DMS 273 treated with DMSO at 0.1 percent for 48 hours (cell line): Measurements from ENCODE around the gene CST3.
"Not testable (repeated sequence)": the region's sequence is repeated elsewhere in the genome, so short reads cannot be mapped to it uniquely, and the experiment has no call there.

Source experiments
- DNase-seq: peaks from one replicate; lab custom pipeline; 2025; lab: John Stamatoyannopoulos, UW

Gene CST3

GRCh38 chr20:23643659-23644058 lies 5.9 kb upstream of the CST3 start:
- no peak for DNase-seq

DNA sequence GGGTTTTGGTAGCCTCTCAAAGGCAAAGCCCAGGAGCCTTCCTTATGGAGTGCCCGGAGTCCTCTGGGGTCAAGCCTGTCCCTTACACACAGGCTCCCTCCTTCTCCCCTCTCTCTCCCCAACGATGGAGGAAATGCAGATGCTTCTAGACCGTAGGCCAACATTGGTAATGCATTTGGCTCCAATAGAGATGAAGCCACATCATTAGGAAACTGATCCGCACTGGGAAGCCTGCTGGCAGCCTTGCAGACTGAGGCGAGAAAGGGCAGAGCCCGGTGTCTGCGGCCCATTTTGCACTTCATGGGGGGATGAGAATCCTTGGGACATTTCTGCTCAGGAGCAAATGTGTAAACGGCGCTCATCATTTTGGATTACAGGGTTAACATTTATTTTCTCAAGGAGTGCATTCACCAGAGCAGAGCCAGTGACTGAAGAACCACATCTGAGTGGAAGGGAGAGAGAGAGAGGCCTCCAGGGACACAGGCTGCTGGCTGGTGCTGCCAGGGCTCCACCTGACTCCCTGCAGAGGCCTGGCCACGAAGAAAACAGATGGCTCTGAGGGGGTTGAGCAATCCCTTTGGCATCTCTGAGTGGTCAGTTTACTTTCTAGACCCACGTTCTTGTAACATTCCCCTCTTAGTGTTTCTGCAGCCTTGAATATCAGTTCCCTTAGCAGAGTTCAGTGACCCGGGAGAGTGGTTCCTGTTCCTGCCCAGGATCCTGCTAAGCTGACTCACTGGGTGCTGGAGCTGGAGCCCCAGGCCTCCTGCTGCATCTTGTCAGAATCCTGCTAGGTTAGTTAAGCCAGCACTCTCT lies 4.4 kb upstream of the CST3 start:
- peak; percentile 59 for DNase-seq

DNA sequence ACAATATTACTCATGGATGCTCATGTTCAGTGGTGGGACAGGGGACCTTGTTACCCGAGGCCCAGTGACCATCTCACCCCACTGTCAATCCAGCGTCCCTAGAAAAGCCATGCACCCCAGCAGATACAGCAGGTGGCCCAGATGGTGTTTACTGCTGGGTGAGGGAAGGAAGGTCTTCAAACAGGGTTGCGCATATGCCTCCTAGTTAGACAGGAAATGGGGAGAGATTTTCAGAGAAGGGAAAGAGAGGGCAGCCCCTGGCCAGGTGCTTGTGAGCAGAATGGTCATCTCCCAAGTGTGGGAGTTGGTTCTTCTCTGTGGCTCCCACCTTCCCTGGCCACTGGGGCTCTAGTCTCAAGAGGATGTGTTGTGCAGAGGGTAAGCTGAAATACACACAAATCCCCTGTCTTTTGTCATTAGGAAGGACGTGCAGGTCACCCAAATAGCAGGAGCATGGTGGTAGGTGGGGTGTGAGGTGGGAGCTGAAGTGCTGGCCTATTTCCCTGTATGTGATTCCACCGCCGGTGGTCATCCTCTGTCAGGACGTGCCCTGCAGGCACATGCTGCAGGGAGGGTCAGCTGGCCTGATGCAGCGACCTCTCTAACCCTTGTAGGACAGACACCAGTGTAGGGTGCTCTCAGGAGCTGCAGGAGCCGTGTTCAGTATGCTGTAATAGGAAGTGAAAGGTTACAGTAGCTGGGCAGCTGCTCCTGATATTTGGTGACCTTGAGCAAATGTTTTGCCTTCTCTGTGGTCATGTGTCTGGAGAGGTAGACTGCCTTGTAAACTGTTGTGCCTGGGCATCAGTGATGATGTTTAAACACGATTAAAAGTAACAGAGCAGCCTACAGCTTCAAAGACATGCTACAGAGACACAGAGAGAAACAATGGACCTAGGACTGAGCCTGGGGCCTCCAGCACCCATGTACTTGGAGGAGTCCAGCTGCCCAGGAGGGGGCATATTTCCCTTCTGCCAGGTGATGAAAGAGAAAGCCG lies 3.2 kb upstream of the CST3 start:
- peak; percentile 24 for DNase-seq

DNA sequence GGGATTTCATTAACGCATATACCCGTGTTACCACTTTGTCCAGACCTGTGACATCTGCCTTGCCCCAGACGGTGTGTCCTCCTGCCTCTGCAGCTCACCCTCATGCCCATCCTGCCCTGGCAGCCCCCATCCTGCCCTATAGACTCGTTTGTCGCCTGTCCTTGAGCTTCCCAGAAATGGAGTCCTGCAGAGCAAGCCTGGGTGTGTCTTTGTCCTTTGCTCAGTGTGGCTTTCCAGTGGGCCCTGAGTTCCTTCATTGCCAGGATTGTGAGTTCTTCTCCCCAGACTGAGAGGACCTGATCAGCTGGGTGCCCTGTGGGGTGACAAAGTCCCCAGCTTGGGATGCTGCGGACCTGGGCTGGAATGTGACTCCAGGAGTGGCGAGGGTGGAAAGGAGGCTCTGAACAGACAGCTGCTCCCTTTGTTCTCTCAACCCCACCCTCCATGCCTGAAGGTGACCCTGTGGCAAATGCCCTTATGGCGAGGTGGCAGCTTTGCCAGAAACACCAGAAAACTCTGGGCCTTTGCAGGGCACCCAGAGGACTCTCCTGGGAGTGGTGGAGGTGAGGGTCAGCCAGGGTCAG lies 2.4 kb upstream of the CST3 start:
- no peak for DNase-seq

DNA sequence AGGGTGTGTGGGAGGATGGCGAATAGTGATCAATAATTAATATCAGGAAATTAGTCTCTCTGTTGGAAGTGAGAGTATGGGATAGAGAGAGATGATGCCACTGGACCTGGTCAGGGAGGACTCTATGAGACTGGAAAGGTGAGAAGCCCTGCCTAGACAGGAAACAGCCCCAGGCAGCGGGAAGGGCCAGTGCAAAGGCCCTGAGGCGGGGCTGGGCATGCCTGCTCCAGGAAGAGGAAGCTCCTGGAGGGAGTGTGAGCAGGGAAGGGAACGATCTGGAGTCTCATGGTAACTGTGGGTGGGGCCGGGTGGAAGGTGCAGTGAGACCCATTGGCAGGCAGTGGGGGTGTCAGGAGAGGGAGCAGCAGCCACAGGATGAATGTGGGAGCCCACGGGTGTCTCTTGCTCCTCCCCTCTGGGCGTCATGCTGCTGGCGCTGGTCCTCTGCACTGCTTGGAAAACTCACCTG lies 1.8 kb upstream of the CST3 start:
- no peak for DNase-seq

DNA sequence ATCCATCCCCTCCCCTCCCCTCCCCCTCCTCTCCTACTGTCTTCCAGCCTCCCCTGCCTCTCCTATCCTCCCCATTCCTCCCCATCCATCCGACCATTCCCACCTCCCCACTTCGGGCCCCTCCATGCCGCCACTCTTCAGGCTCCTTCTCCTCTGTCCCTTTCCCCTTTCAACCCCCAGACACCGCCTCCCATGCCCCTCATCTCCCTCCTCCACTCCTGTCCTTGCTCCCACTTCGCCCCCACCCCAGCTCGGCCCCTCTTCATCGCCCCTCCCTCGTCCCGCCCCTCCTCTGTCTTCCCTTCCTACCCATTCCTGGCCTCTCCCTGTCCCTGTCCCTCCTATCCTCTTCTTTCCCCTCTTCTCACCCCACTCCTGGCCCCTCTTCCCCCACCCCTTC lies 554 bp upstream of the CST3 start:
- no peak for DNase-seq

DNA sequence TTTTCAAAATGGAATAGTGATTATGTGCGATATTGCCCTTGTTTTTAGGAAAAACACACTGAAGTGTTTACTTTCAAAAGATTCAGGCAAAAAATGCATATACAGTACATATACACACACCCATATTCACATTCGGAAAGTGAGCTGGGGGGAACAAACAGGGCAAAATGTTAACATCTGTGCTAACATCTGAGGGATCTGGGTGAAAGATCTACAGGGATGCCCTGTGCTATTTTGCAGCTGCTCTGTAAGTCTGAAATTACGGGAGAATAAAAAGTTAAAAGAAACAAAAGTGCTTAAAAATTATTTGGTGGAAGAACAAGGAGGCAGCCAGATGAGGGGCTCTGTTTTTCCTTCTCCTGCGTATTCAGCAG lies 860 bp downstream of the CST3 start:
- no peak for DNase-seq

DNA sequence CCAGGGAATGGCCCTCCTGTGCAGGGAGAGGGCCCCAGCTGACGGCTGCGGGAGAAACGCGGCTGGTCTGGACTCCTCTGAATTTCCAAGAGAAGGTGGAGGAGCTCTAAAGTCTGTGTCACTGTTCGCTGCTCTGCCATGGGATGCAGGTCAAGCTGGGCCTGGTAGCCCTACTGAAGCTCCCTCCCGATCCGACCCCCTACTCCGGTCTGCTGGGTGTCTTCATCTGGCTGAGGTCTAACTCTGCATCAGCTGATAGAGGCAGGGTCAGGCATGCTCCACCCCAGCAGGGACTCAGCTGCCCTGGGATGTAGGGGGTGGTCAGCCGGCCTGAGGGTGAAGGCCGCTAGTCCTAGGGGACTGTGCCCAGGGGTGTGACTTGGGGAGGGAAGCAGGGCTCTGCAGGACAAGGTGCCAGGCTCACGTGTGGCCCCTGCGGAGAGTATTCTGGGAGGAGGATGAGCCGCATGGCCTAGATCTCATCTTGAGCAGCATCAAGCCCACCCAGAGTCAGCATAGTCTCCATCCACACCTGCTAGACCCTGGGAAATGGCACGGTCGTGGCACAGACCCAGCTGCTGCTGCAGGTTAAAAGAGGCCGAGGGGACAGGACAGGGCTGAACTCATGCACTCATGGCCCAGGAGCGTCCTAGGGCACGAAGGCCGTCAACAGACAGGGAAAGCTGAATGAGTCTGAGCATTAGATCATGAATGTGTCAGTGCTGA lies 1.4 kb downstream of the CST3 start:
- DNase-seq = no peak

GRCh38 chr20:23635768-23636090 lies 2.0 kb downstream of the CST3 start:
- DNase-seq = not testable (repeated sequence)

GRCh38 chr20:23634985-23635767 lies 2.6 kb downstream of the CST3 start:
- no peak for DNase-seq

GRCh38 chr20:23634044-23634801 lies 3.5 kb downstream of the CST3 start:
- DNase-seq = no peak

DNA sequence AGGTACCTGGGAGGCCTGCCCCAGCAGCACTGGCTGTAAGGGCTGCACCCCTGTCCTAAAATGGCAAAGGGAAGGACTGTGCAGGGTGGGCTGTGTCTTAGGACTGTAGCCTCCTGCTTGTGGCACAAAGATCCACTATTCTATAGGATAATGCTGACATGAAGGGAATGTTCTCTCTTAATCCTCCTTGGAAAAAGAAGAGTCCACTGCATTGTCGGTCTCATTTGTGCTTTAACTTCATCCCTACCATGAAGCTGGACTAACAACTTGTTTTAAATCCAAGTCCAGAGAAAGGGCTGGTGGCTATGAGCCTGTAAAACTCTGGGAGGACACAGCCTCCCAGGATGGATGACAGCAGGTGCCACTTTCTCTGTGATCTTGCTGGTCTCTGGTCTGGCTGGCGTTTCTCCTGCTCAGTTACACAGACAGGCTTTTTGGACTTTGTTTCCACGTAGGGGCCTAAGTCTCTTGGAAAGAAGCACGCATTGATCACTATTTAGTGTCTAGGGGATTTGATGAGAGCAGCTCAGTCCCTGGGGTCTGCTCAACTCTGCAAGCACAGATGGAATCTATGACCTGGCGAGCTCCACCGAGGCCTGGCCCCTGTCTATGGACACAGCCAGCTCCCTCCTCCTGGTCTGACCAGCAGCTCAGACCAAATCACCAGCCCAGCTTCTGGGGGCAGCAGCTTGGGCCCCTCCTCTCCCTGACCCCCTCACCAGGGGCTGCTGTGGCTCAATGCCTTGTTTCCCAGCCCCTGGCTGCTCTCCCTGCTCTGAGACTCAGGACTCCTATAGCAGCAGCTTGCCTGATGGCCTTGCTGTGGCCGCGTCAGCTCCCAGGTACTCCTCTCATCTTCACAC lies 4.8 kb downstream of the CST3 start:
- DNase-seq = no peak

DNA sequence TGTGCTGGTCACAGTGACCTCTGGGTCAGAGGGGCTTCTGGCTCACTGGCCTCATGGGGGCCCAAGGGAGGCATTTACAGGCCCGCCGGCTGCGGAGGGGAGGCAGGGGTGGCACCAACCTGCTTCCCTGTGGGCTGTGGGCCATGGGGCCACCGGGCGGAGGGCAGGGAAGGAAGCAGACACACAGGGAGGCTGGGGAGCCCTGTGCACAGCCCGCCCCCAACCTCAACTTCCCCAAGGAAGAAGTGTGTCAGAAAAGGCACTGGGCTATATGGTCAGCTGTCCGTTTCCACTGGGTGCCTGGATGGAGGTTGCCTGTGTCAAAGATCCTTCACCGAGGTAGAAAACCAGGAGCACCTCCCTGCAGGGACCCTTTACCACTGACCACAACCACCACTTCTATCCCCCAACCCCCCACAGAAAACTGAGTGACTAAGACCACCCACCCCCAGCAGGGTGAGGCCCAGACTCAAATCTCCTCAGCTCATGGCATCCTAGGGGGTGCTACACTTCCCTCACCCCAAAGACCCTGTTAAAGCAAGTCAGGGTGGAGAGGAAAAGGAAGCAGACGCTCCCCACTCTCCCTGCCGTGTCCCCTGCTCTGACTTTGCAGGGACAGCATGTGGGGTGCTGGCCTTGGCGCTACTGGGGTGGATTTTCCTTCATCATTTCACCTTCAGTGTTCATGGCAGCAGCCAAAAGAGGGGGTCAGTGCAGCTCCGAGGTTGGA lies 5.6 kb downstream of the CST3 start:
- no peak for DNase-seq

DNA sequence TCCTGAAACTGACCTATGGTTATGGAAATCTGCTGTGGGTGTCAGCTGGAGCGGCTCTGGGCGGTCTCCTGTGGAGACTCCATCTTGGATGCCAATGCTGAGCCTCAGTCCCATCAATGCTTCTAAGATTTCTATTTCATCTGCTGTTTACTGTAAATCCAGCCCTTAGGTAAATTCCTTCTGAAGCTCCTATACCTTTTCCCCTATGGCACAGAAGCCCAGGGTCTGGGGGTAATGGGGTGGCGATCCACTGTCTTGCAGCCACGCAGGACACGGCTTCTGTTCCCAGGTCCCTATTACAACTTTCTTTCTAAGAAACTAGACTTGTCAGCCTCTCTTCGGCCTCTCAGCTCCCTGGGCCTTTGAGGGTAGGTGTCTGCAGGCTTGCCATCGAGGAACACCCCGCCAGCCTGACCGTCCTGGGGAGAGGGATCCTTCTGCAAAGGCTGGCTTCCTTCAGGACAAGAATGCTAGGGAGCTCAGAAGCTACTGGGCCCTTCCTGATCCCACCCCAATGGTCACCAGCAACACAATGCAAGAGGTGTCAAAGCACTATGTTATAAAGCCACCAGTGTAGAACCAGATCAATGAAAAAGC lies 6.4 kb downstream of the CST3 start:
- DNase-seq = no peak

DNA sequence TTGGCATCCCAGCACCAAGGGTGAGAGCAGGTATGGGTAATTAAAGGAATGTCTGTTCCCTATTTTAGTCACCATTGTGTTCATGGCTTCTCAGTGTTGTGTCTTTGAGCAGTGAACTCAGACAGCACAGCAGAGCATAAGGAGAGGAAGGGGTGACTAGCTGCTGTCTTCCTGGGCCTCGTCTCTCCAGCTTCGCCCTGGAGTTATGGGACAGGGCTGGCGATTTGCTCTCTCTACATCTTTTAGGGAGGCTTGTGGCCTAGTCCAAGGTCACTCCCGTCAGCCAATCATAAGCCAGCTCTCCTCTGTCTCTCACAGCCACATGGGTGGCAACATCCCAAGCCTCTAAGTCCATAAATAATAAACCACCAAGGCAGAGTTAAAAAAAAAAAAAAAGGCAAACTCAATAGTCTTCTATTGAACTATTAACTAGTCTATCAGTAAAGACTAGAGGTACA lies 7.3 kb downstream of the CST3 start:
- DNase-seq = no peak

DNA sequence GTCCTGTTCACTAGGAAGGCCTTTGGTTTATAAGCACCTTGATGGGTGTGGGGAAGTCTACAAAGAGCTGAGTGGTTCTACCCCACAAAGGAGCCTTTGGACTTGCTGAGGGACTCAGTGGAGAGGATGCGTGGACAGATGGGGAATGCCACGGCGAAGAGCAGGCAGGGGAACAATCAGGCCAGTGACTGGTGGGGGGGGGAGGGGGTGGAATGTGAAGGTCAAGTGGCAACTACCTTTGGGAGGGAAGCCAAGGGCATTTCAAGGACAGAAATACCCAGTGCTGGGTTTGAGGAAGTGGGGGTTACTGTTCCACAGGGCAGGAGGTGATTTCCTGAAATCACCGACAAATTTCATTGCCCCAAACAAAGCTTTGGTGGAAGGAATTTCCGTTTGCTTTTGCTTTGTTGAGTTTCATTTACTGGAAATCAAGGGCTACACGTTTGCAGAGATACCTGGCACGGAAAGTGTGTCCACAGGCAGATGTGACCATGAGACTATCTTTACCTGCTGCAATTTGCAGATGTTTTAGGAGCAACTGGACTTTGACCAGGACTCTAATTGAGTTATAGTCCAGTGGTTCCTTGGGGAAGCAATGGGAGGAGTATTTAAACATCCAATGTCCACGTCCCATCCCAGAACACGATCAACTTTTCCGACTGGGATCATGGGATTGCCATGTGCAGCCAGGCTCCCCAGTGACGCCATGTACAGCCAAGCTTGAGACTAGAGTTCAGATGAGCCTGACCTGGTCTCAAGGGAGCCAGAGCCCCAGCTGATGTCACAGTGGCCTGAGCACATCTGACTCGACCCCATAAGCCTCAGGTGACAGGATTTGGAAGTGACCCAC lies 8.0 kb downstream of the CST3 start:
- no peak for DNase-seq

DNA sequence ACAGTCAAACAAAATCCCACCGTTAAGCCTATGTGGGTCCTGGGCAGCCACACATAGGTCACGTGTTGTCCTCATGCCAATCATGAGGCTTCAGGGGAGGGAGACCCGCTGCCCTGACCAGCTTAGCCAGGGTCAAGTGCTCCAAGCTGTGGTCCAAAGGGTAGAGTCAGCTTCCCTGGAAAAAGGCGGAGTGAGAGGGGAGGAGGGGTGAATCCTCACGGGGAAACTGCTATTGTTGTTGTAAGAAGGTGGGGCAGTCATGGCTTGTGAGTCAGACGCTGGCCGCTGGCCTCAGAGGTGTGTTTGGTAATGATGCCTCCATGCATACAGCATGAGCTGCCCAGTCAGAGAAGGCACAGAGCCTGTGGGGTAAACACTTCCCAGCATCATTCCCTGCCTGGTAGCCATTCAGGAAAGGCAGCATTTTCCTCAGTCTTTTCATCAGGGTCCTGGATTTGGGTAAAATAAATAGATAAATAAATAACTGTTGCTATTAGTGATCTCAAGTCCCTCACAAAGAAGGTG lies 8.7 kb downstream of the CST3 start:
- no peak for DNase-seq
